Globus pallidus (tissue), 1 donor: ENCODE measurements around the gene KRT31.
"Not testable (repeated sequence)": the region's sequence is repeated elsewhere in the genome, so short reads cannot be mapped to it uniquely, and the experiment has no call there.

ENCODE experiments used
- DNase-seq: peaks from one replicate; pipeline ENCODE4 v3.0.0-alpha.2; 2015; ENCODE audit warnings: low spot score

KRT31 gene

GRCh38 chr17:41396996-41397660 is at the start of gene KRT31:
KRT31 (minus strand) TSS chr17:41397608; CDS start chr17:41397539, 69 bp downstream.
- DNase-seq: no peak

GRCh38 chr17:41446806-41447205 is 49.4 kb upstream of the KRT31 start:
- no peak for DNase-seq

- DNase-seq: no peak
Measured at GRCh38 chr17:41444640-41445039, 47.2 kb upstream of the KRT31 start.

GRCh38 chr17:41444186-41444585 is 46.8 kb upstream of the KRT31 start:
- DNase-seq: no peak

GRCh38 chr17:41442739-41443138 is 45.3 kb upstream of the KRT31 start:
- no peak for DNase-seq

GRCh38 chr17:41440531-41441033 is 43.2 kb upstream of the KRT31 start, which contains the start of gene KRT38:
KRT38 (minus strand) TSS chr17:41440983; CDS start chr17:41440921, 62 bp downstream.
- no peak for DNase-seq

- no peak for DNase-seq
Measured at GRCh38 chr17:41439375-41439774, 42.0 kb upstream of the KRT31 start.

- DNase-seq: no peak
Measured at GRCh38 chr17:41437769-41438168, 40.4 kb upstream of the KRT31 start.

GRCh38 chr17:41437254-41437653 is 39.8 kb upstream of the KRT31 start:
- DNase-seq: no peak

GRCh38 chr17:41434415-41434814 is 37.0 kb upstream of the KRT31 start:
- no peak for DNase-seq

GRCh38 chr17:41434005-41434404 is 36.6 kb upstream of the KRT31 start:
- DNase-seq: no peak

GRCh38 chr17:41433586-41433985 is 36.2 kb upstream of the KRT31 start:
- DNase-seq: no peak

- not testable (repeated sequence) for DNase-seq
Measured at GRCh38 chr17:41430376-41430775, 33.0 kb upstream of the KRT31 start.

- DNase-seq: no peak
Measured at GRCh38 chr17:41429667-41430066, 32.3 kb upstream of the KRT31 start.

GRCh38 chr17:41428591-41429291 is 31.3 kb upstream of the KRT31 start:
- DNase-seq: no peak

GRCh38 chr17:41424111-41424635 is 26.8 kb upstream of the KRT31 start, which contains the start of gene KRT37:
KRT37 (minus strand) TSS chr17:41424585; CDS start chr17:41424523, 62 bp downstream.
- no peak for DNase-seq

- not testable (repeated sequence) for DNase-seq
Measured at GRCh38 chr17:41422586-41422985, 25.2 kb upstream of the KRT31 start.

GRCh38 chr17:41421617-41422016 is 24.2 kb upstream of the KRT31 start:
- no peak for DNase-seq

- no peak for DNase-seq
Measured at GRCh38 chr17:41421116-41421515, 23.7 kb upstream of the KRT31 start.

GRCh38 chr17:41420134-41420533 is 22.7 kb upstream of the KRT31 start:
- DNase-seq: no peak

GRCh38 chr17:41419716-41420115 is 22.3 kb upstream of the KRT31 start:
- no peak for DNase-seq

- no peak for DNase-seq
Measured at GRCh38 chr17:41418116-41418860, 20.9 kb upstream of the KRT31 start.
